HG02981 (cell line): Measurements from ENCODE around the gene IGFBP5.

Source experiments
- ATAC-seq: cut with Tn5 transposase; IDR thresholded peaks from one replicate; pipeline ENCODE4 v1.9.1; 2021; ENCODE audit warnings: mild to moderate bottlenecking, moderate library complexity; ENCODE audit not compliant: unreplicated experiment

IGFBP5 gene

GRCh38 chr2:216650626-216651257, 44.6 kb downstream of the IGFBP5 start:
- ATAC-seq = no peak

DNA sequence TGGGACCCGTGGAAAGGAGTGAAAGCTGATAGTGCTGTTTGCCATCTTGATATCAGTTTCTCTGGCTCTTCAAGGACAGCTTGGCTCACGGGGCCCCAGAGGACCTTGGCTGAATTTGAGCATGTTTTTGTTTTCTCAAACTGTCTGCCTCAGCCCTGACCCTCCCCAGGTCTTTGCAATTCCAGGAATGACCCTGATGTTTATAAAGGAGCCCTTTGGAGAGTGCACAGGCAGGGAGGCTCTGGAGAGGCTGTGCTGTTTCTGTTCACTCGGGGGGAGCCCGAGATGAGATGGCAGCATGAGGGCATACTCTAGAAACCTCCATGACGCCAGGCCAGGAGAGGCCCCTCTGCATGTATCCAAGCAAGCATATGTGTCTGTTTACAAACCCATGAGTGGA, 45.8 kb downstream of the IGFBP5 start:
- ATAC-seq = no peak

GRCh38 chr2:216648105-216648504, 47.2 kb downstream of the IGFBP5 start:
- ATAC-seq = no peak

DNA sequence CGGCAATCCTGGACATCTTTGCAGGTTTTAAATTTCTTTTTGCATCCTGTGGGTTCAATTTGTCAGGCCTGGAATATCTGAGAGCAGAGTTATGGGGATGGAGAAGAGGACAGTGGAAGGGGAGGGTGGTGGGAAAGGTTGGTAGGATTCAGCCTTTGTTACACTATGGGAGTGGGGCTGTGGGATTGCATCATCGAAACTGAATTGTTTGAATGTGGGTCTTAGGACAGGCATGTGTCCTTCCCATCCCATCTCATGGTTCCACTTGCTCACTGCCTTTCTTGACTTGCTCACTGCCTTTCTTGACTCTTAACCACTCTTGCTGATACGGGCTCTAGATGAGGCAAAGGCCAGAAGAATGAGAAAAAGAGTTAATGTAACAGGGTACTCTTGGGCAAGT, 49.2 kb downstream of the IGFBP5 start:
- ATAC-seq = no peak

DNA sequence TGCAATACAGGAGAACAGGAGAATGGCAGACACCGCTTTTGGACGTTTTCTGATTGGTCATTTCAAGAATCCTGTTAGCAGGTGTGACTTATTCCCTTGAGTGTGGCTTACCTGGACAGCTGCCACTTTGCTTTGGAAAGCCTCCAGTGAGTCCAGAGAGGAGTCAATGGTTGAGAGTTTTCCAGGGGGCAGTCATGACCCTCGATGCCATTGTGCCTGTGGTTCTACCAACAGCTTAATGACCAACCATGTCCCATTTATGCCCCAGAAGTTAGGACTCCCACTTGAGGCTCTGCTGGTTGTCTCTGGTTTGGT, 49.8 kb downstream of the IGFBP5 start:
- no peak for ATAC-seq

GRCh38 chr2:216644842-216645635, 50.3 kb downstream of the IGFBP5 start:
- no peak for ATAC-seq

DNA sequence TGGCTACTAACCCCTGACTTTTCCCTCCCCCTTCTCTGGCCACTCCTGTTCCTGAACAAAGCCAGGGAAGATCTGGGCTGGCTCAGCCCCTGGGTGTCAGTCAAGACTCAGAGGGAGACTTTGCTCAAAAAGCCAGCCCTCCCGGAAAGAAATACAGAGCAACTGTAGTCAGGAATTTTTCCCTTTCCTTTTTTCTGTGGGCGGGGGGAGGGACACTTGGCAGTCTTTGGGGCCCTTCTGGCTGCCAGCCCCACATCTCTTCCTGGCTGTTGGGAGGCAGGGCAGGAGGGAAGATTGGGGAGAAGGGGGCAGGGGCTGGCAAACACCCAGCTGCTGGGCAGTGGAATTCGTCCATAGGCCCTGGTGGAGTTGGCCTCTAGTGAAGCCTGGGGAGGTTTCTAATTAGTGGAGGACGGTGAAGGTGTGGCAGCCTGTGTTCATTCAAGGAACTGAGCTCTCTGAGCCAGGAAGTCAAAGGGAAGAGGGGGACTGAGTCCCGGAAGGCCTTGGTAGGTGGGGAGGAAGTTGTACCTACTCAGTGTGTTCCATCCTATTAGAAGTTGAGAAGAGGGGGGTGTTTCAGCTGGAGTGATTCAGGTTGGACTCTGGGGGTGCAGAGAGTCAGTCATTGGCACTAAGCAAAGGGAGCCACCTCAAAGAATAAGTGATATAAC, 51.2 kb downstream of the IGFBP5 start:
- no peak for ATAC-seq

- no peak for ATAC-seq
These were observed 57.9 kb downstream of the IGFBP5 start for GRCh38 chr2:216637472-216637871.

DNA sequence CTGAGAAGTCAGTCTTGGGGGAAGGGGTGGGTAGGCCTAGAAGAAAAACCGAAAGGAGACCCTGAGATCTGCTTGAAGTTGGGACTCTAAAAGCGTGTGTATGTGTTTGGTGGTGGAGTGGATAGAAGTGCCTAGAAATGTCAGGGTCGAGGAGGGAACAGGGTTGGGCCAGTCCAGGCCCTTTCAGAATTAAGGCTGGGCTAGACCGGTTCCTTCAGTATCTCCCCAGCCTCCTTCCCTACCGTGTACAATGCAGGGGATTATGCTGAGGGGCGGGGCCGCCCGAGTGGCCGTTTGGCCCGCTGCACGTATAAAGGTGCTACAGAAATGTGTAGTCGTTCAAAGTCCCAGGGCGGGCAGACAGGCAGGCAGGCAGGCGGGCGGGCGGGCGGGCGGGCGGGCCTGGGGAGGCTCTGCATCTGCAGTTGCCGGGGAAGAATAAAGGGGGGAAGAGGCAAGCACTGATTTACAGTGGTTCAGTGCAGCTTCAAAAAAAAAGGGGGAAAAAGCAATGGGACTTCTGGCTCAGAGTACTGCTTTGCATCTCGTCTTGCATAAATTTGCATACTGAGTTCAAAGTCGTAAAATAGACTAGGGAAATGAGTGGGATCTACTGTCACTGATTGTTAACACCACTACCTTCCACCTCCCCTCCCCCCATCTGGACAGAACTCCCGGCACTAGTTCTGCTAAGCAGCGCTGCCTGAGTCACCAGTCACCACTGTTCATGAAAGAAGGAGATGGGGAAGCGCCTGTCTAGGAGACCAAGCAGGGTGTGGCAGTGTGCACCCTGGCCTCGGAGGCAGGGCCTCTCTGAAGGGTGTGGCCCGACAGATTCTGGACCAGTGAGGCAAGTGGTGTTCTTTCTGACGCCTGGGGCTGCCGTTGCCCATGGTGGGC, 58.5 kb downstream of the IGFBP5 start:
- no peak for ATAC-seq

- ATAC-seq = no peak
These were observed 59.4 kb downstream of the IGFBP5 start for GRCh38 chr2:216635701-216636550.

DNA sequence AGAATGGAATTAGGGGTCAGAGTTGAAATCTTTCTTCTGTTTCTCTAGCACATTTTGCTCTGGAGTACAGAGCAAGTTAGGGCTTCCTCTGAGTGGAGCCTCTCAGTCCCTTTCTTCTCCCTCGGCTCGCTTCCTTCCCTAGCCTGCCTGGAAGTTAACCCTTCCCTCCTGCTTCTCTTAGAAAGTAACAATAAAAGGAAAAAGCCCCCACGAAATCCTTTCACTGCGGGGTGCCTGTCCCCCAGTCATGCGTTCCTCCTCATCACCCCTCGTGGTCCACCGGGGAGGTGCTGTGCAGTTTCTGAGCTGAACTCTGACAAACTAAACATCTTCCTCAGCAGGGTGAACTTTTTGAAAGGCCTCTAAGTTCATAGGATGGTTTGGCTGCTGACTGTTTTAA, 60.2 kb downstream of the IGFBP5 start:
- ATAC-seq = no peak

DNA sequence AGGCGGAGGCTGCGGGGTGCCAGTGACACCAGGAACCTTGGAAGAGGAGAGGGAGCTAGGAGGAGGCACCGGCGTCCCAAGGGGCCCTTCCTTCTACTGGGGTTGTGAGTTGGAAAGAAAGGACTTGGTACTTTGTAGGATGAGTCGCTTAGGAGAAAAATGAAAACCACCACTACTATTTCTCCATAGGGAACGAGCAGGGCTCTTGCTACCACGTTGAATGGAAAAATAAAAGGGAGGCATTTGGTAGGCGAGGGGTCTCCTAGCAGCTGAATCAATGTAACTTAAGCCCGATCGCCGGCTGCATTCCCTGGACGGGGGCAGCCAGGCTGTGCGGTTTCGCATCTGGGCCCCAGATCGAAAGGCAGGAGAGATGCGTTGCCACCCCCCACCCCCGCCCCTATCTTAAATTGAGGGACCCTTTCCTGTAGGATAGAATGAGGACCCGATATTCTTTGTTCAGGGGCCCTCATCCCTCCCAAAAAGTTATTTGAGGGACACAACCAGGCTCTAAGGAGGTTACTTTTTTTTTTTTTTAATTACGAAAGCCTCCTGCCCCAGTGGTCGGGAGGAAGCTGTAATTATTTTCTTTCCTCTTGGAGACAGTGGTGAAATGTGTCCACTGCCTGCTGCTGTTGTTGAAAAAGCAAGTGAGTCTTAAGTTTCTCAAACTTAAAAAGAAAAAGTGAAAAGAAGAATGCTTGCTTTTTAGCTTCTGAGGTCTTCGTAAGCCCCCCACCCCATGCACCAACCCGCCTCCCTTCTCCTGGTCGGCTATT, 60.8 kb downstream of the IGFBP5 start:
- ATAC-seq = no peak

DNA sequence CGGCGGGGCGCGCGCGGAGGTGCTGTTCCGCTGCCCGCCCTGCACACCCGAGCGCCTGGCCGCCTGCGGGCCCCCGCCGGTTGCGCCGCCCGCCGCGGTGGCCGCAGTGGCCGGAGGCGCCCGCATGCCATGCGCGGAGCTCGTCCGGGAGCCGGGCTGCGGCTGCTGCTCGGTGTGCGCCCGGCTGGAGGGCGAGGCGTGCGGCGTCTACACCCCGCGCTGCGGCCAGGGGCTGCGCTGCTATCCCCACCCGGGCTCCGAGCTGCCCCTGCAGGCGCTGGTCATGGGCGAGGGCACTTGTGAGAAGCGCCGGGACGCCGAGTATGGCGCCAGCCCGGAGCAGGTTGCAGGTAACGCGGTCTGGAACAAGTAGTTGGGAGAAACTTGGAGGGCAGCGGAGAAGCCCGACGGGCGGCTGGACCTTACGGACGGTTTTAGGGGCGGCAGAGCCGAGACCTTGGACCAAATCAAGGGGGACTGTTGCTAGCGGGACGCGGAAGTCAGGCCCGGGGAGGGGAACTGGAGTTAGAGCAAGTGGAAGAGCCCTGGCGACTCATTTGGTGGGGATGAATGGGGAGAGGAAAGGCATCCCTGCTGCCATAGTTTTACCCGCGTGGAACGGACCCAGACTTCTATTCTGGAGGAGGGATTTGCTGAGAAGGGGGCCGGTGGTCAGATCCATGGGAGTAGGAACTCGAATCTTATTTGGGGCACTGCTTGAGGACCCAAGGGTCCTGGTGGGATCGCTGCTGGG, 61.6 kb downstream of the IGFBP5 start:
- no peak for ATAC-seq

DNA sequence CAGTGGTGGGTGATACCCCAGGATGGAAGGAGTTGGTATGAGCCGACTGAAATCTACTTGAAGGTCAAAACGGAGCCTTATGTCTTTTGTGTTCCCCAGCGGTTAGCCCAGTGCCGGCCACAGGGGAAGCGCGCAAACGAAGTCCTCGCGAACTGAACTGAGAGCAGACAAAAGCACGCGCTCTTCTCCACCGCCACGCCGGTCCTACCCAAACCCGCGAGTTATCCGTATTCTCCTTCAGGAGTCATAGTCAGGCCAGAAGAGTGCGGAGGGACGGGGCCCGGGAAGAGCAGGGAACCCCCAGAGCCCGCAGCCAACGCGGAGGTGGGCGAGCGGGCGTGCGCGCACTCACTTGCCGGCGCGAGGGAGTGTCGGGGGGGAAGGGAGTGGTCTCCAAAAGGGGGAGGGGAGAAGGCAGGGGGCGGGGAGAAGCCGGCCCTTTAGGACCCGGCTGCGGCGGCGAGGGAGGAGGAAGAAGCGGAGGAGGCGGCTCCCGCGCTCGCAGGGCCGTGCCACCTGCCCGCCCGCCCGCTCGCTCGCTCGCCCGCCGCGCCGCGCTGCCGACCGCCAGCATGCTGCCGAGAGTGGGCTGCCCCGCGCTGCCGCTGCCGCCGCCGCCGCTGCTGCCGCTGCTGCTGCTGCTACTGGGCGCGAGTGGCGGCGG, 62.3 kb downstream of the IGFBP5 start, which contains the start of gene IGFBP2:
IGFBP2 (plus strand) TSS at position 469 of the 664 bp plus-strand sequence; CDS start at position 573, 104 bp downstream.
- no peak for ATAC-seq

- ATAC-seq = no peak
These were observed 62.9 kb downstream of the IGFBP5 start for GRCh38 chr2:216632346-216632951.

- ATAC-seq = no peak
These were observed 65.6 kb downstream of the IGFBP5 start for GRCh38 chr2:216629784-216630183.

GRCh38 chr2:216626875-216627245, 68.5 kb downstream of the IGFBP5 start:
- no peak for ATAC-seq
